HCT116 (cell line): ENCODE measurements around the gene SUV39H1.

Experiments
- CEBPB ChIP-seq: IDR thresholded peaks from 2 replicates; pipeline ENCODE4 v1.6.1; 2012; ENCODE audit warnings: low read depth
- CTCF ChIP-seq, 3 experiments: fragments of 200-600 bp in 1 of 3; sonication (generic) in 1 of 3; IDR thresholded peaks in 2 of 3; conservative IDR thresholded peaks in 1 of 3; 2 replicates each; pipeline ENCODE4 v1.5.1; 2012 to 2017; ENCODE audit warnings: low read depth in 2 of 3, low read length in 2 of 3, antibody characterized with exemption in 1 of 3, borderline replicate concordance in 1 of 3, control low read depth in 1 of 3, mild to moderate bottlenecking in 1 of 3, mixed read lengths in 1 of 3, mixed run types in 1 of 3, moderate library complexity in 1 of 3; ENCODE audit not compliant: insufficient read depth in 1 of 3
- EZH2 ChIP-seq: fragments of 200-600 bp; sonication (generic); IDR thresholded peaks from 2 replicates; pipeline ENCODE4 v1.6.1; 2017; ENCODE audit warnings: antibody characterized with exemption, mixed run types
- EZH2phosphoT487 ChIP-seq: fragments of 200-600 bp; IDR thresholded peaks from 2 replicates; pipeline ENCODE4 v1.6.1; 2018; ENCODE audit warnings: antibody characterized with exemption, borderline replicate concordance
- MAX ChIP-seq: IDR thresholded peaks from 2 replicates; pipeline ENCODE4 v1.6.1; 2012
- POLR2A ChIP-seq: IDR thresholded peaks from 2 replicates; pipeline ENCODE4 v1.7.0; 2011; ENCODE audit warnings: borderline replicate concordance; ENCODE audit not compliant: insufficient read depth, insufficient read length; ENCODE audit errors: extremely low read depth
- POLR2AphosphoS5 ChIP-seq: IDR thresholded peaks from 2 replicates; pipeline ENCODE4 v1.6.1; 2011; ENCODE audit warnings: mild to moderate bottlenecking, low read depth, low read length, moderate library complexity
- SIN3A ChIP-seq: IDR thresholded peaks from 2 replicates; pipeline ENCODE4 v1.6.1; 2012; ENCODE audit warnings: low read depth

GRCh38 chrX:48695534-48695896 lies 1.0 kb upstream of the SUV39H1 start:
- no peak for TF ChIP-seq CTCF (IDR thresholded peaks at IDR 0.05 in 2 of 3, conservative IDR thresholded peaks at IDR 0.05 in 1 of 3; ENCODE audit: borderline replicate concordance in 1 of 3, insufficient read depth in 1 of 3, low read depth in 2 of 3, low read length in 2 of 3)
- TF ChIP-seq EZH2phosphoT487 = no peak
- no peak for TF ChIP-seq POLR2A
- TF ChIP-seq MAX = no peak
- TF ChIP-seq POLR2AphosphoS5 = no peak
- no peak for TF ChIP-seq SIN3A
- TF ChIP-seq EZH2 = no peak
- TF ChIP-seq CEBPB = no peak
